Panc1 (cell line): ENCODE results near the gene GRIN2A. TPM values are rescaled to one million over a fixed set of nuclear protein-coding genes. Genes with fewer than 3 reads are reported as not detected.

Experiments
- ATAC-seq: fragments of 200-7000 bp; cut with Tn5 transposase; 2 replicates; pipeline ENCODE4 v1.9.1; 2020; ENCODE audit warnings: mild to moderate bottlenecking, moderate library complexity
- BruUV-seq: library from RNA; stranded (reverse); fragments of 400-500 nt; replicated peaks from 2 replicates; lab custom pipeline; 2021; lab: Mats Ljungman, UMichigan
- CTCF ChIA-PET: fragments of 300-600 bp; sonication (Branson Sonifier 250); formaldehyde crosslinking; loops from one replicate; lab custom pipeline; 2022; ENCODE audit warnings: antibody characterized with exemption; lab: Charles Lee
- POLR2A ChIA-PET: fragments of 300-600 bp; sonication (Branson Sonifier 250); formaldehyde crosslinking; loops from one replicate; lab custom pipeline; 2022; ENCODE audit warnings: antibody characterized with exemption; lab: Charles Lee
- DNase-seq: peaks from one replicate; pipeline ENCODE4 v3.0.0-alpha.2; 2010; ENCODE audit warnings: low read depth, low spot score
- H3K27ac ChIP-seq: 2 replicates; pipeline ENCODE4 v1.5.1; 2011; ENCODE audit warnings: mild to moderate bottlenecking, low read length, inconsistent platforms
- H3K27me3 ChIP-seq: fragments of 200-500 bp; sonication (Bioruptor generic); 2 replicates; pipeline ENCODE4 v1.6.0; 2014; ENCODE audit warnings: low read length, inconsistent platforms; ENCODE audit not compliant: control insufficient read depth, insufficient read depth
- H3K36me3 ChIP-seq: fragments of 200-500 bp; sonication (Bioruptor generic); 2 replicates; pipeline ENCODE4 v1.5.1; 2014; ENCODE audit warnings: inconsistent platforms, mild to moderate bottlenecking, low read length, moderate library complexity; ENCODE audit not compliant: control insufficient read depth, insufficient read depth
- H3K4me1 ChIP-seq: 2 replicates; pipeline ENCODE4 v1.5.1; 2011; ENCODE audit warnings: inconsistent platforms, mild to moderate bottlenecking, low read length, moderate library complexity; ENCODE audit not compliant: control insufficient read depth, insufficient read depth
- H3K4me3 ChIP-seq, 2 experiments: 2 replicates each; pipeline ENCODE4 v1.5.1; 2011 to 2012; ENCODE audit warnings: low read depth in 2 of 2, low read length in 2 of 2, mild to moderate bottlenecking in 2 of 2, inconsistent platforms in 1 of 2, moderate library complexity in 1 of 2
- H3K9me3 ChIP-seq: fragments of 200-500 bp; sonication (Bioruptor generic); 2 replicates; pipeline ENCODE4 v1.5.1; 2014; ENCODE audit warnings: low read depth, mild to moderate bottlenecking, inconsistent platforms, low read length, moderate library complexity; ENCODE audit not compliant: control insufficient read depth, insufficient read depth
- POLR2AphosphoS5 ChIP-seq: IDR thresholded peaks from 2 replicates; pipeline ENCODE4 v1.6.1; 2012; ENCODE audit warnings: mild to moderate bottlenecking, low read depth, low read length, moderate library complexity
- SIN3A ChIP-seq: IDR thresholded peaks from 2 replicates; pipeline ENCODE4 v1.6.1; 2012; ENCODE audit warnings: low read depth, mild to moderate bottlenecking, low read length, moderate library complexity, borderline replicate concordance; ENCODE audit not compliant: insufficient read depth
- TCF7L2 ChIP-seq: IDR thresholded peaks from 2 replicates; pipeline ENCODE4 v1.6.1; 2011; ENCODE audit warnings: mild to moderate bottlenecking, low read depth, low read length, inconsistent platforms
- in situ Hi-C: cut with HindIII; loops from 2 replicates; pipeline ENCODE4 v1.10.0; 2016; ENCODE audit warnings: low sequenced_read_pairs, low pct_unique_long_range_greater_than_20kb
- intact Hi-C: fragments of 100-400 bp; cut with micrococcal nuclease; formaldehyde crosslinking; loops from one replicate; pipeline ENCODE4 v1.10.0; 2022; ENCODE audit not compliant: unreplicated experiment
- total RNA-seq: library from RNA; stranded (reverse); gene quantifications from one replicate; pipeline ENCODE4 v1.2.1, GENCODE V29; 2021; ENCODE audit not compliant: unreplicated experiment
- TF ChIP-seq, protein P1 (sequence below): fragments of 450-650 bp; IDR thresholded peaks from 2 replicates; pipeline ENCODE4 v1.5.1; 2017; ENCODE audit warnings: mild to moderate bottlenecking
- TF ChIP-seq, protein P2 (sequence below), 2 experiments: IDR thresholded peaks; 2 replicates each; pipeline ENCODE4 v1.6.1; 2011 to 2012; ENCODE audit warnings: low read depth in 2 of 2, control low read depth in 1 of 2, low read length in 1 of 2, mild to moderate bottlenecking in 1 of 2, moderate library complexity in 1 of 2; ENCODE audit not compliant: insufficient read depth in 1 of 2

Gene GRIN2A
- total RNA-seq, 1 experiment from 2014 or later: 12.3 TPM

DNA sequence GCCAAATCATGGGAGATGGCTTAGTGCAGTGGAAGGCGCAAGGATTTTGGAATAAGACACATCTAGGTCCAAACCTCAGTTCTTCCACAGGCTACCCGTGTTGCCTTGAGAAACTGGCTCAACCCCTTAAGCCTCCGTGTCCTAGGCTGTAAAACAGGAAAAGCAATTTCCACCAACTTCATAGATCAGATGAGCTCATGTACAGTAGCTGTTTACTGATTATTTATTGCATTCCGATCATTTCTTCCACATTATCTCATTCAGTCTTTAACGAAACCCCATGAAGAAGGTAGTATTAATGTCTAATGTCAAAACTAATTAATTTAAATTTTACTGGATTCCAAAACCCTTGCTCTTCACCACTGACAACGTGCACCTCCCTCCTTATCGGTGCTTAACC lies 231.6 kb downstream of the GRIN2A start:
- Histone ChIP-seq H3K4me3 (no peak overlapping the region), H3K27ac (no peak overlapping the region), H3K36me3 (no peaks in the 10 kb centered on the region), H3K27me3 (no peaks in the 10 kb centered on the region), H3K9me3 (no peaks in the 10 kb centered on the region), H3K4me1 (no peaks in the 10 kb centered on the region)
- ChIA-PET CTCF (no interaction called here), POLR2A (no interaction called here)
- DNase-seq (no peak), ATAC-seq (no peak)
- in situ Hi-C loops: no loop called here
- BruUV-seq: no TSS peak
- intact Hi-C loops: no loop called here
- TF ChIP-seq, protein P1, sequence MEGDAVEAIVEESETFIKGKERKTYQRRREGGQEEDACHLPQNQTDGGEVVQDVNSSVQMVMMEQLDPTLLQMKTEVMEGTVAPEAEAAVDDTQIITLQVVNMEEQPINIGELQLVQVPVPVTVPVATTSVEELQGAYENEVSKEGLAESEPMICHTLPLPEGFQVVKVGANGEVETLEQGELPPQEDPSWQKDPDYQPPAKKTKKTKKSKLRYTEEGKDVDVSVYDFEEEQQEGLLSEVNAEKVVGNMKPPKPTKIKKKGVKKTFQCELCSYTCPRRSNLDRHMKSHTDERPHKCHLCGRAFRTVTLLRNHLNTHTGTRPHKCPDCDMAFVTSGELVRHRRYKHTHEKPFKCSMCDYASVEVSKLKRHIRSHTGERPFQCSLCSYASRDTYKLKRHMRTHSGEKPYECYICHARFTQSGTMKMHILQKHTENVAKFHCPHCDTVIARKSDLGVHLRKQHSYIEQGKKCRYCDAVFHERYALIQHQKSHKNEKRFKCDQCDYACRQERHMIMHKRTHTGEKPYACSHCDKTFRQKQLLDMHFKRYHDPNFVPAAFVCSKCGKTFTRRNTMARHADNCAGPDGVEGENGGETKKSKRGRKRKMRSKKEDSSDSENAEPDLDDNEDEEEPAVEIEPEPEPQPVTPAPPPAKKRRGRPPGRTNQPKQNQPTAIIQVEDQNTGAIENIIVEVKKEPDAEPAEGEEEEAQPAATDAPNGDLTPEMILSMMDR: no peak
- TF ChIP-seq, protein P2, sequence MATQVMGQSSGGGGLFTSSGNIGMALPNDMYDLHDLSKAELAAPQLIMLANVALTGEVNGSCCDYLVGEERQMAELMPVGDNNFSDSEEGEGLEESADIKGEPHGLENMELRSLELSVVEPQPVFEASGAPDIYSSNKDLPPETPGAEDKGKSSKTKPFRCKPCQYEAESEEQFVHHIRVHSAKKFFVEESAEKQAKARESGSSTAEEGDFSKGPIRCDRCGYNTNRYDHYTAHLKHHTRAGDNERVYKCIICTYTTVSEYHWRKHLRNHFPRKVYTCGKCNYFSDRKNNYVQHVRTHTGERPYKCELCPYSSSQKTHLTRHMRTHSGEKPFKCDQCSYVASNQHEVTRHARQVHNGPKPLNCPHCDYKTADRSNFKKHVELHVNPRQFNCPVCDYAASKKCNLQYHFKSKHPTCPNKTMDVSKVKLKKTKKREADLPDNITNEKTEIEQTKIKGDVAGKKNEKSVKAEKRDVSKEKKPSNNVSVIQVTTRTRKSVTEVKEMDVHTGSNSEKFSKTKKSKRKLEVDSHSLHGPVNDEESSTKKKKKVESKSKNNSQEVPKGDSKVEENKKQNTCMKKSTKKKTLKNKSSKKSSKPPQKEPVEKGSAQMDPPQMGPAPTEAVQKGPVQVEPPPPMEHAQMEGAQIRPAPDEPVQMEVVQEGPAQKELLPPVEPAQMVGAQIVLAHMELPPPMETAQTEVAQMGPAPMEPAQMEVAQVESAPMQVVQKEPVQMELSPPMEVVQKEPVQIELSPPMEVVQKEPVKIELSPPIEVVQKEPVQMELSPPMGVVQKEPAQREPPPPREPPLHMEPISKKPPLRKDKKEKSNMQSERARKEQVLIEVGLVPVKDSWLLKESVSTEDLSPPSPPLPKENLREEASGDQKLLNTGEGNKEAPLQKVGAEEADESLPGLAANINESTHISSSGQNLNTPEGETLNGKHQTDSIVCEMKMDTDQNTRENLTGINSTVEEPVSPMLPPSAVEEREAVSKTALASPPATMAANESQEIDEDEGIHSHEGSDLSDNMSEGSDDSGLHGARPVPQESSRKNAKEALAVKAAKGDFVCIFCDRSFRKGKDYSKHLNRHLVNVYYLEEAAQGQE (IDR thresholded peaks at IDR 0.05; ENCODE audit: insufficient read depth in 1 of 2, low read depth in 2 of 2, low read length in 1 of 2): no peak
- TF ChIP-seq TCF7L2: no peak
- TF ChIP-seq SIN3A: no peak
- no peak for TF ChIP-seq POLR2AphosphoS5

DNA sequence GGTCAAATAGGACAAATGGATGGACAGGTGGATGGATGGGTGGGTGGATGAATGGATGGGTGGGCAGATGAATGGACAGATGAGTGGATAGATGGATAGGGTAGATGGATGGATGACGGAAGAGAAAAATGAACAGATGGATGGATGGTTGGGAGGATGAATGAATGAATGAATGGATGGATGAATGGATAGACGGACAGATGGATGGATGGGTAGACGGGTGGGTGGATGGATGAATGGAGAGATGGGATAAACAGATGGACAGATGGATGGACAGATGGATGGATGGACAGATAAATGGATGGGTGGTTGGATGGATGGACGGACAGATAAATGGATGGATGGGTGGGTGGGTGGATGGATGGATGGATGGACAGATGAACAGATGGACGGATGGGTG lies 232.8 kb downstream of the GRIN2A start:
- TF ChIP-seq, protein P2 (IDR thresholded peaks at IDR 0.05; ENCODE audit: insufficient read depth in 1 of 2, low read depth in 2 of 2, low read length in 1 of 2): no peak
- no peak for TF ChIP-seq SIN3A
- TF ChIP-seq TCF7L2: no peak
- TF ChIP-seq, protein P1: no peak
- TF ChIP-seq POLR2AphosphoS5: no peak
- H3K27me3 ChIP-seq: no peaks in the 10 kb centered on the region
- H3K4me1 ChIP-seq: no peaks in the 10 kb centered on the region
- no peak overlapping the region for H3K27ac ChIP-seq
- BruUV-seq: no TSS peak
- ChIA-PET POLR2A (no interaction called here), CTCF (no interaction called here)
- ATAC-seq (no peak), DNase-seq (no peak)
- in situ Hi-C loops (no loop called here), intact Hi-C loops (no loop called here)
- H3K9me3 ChIP-seq: no peaks in the 10 kb centered on the region
- H3K36me3 ChIP-seq: no peaks in the 10 kb centered on the region
- H3K4me3 ChIP-seq: no peak overlapping the region
